Posterior cingulate gyrus (tissue), 11 donors: ENCODE results near the gene CHST8.

Experiments
- DNase-seq, 10 donors: peaks; one replicate each; pipeline versions ENCODE4 v3.0.0 to v3.0.0-alpha.2; 2020 to 2021; ENCODE audit warnings: mixed read lengths in 3 of 10
- intact Hi-C: fragments of 100-400 bp; cut with DNase I; formaldehyde crosslinking; loops from one replicate; pipeline ENCODE4 v1.15.1; 2023

CHST8 gene

GRCh38 chr19:33669376-33669775, 47.6 kb downstream of the CHST8 start:
- intact Hi-C loops, result no loop called here
- DNase-seq, result peak in 1 of 10 donors; percentile 69

GRCh38 chr19:33670398-33670797, 48.6 kb downstream of the CHST8 start:
- intact Hi-C loops, result no loop called here
- peak in 2 of 10 donors; percentile 27 to 76 for DNase-seq

GRCh38 chr19:33671211-33671610, 49.5 kb downstream of the CHST8 start:
- DNase-seq, result peak in 1 of 10 donors; percentile 9

GRCh38 chr19:33673258-33673875, 51.6 kb downstream of the CHST8 start:
- DNase-seq, result peak in 2 of 10 donors; percentile 21 to 32
- intact Hi-C loops, result no loop called here

More at GRCh38 chr19:33671211-33671610, 49.5 kb downstream of the CHST8 start:
- intact Hi-C loops, result no loop called here

- intact Hi-C loops, result no loop called here
- DNase-seq, result peak in 3 of 10 donors; percentile 18 to 52 (median 34)
Observed at GRCh38 chr19:33673996-33674625, 52.4 kb downstream of the CHST8 start.

- intact Hi-C loops, result no loop called here
- DNase-seq, result peak in 2 of 10 donors; percentile 61 to 65
Observed at GRCh38 chr19:33674626-33675367, 53.0 kb downstream of the CHST8 start.

- intact Hi-C loops, result no loop called here
- DNase-seq, result peak in 2 of 10 donors; percentile 15 to 24
Observed at GRCh38 chr19:33675501-33676124, 53.9 kb downstream of the CHST8 start.

GRCh38 chr19:33676999-33677665, 55.4 kb downstream of the CHST8 start:
- intact Hi-C loops, result no loop called here
- DNase-seq, result peak in 2 of 10 donors; percentile 53 to 56

- DNase-seq, result peak in 3 of 10 donors; percentile 26 to 46 (median 45)
- intact Hi-C loops, result no loop called here
Observed at GRCh38 chr19:33677745-33678426, 56.1 kb downstream of the CHST8 start.

GRCh38 chr19:33678796-33679585, 57.2 kb downstream of the CHST8 start:
- DNase-seq, result peak in 7 of 10 donors; percentile 33 to 89 (median 46)

GRCh38 chr19:33679696-33680095, 57.9 kb downstream of the CHST8 start:
- intact Hi-C loops, result no loop called here
- DNase-seq, result peak in 2 of 10 donors; percentile 25 to 42

More at GRCh38 chr19:33678796-33679585, 57.2 kb downstream of the CHST8 start:
- intact Hi-C loops, result no loop called here

GRCh38 chr19:33681081-33681680, 59.4 kb downstream of the CHST8 start:
- intact Hi-C loops, result no loop called here
- peak in 3 of 10 donors; percentile 21 to 35 (median 31) for DNase-seq

- peak in 3 of 10 donors; percentile 76 to 86 (median 86) for DNase-seq
- intact Hi-C loops, result no loop called here
Observed at GRCh38 chr19:33683881-33684537, 62.3 kb downstream of the CHST8 start.

- intact Hi-C loops, result no loop called here
- peak in 6 of 10 donors; percentile 14 to 91 (median 50) for DNase-seq
Observed at GRCh38 chr19:33684538-33685232, 62.9 kb downstream of the CHST8 start.

GRCh38 chr19:33685541-33685940, 63.8 kb downstream of the CHST8 start:
- DNase-seq, result peak in 3 of 10 donors; percentile 23 to 74 (median 60)
- intact Hi-C loops, result no loop called here

- DNase-seq, result peak in 2 of 10 donors; percentile 30 to 56
- intact Hi-C loops, result no loop called here
Observed at GRCh38 chr19:33686262-33686661, 64.5 kb downstream of the CHST8 start.
